Gastrocnemius medialis (tissue), 4 donors: ENCODE results near the gene C2CD3.

Experiments used
- CTCF ChIP-seq, 5 experiments: fragments of 450-650 bp in 3 of 5; fragments of 200-600 bp in 2 of 5; sonication (generic) in 2 of 5; IDR thresholded peaks in 4 of 5; conservative IDR thresholded peaks in 1 of 5; 1 replicate in 4 of 5; 2 replicates in 1 of 5; pipeline ENCODE4 v1.5.1; 2016 to 2019; ENCODE audit warnings: antibody characterized with exemption in 5 of 5, mild to moderate bottlenecking in 3 of 5, moderate library complexity in 3 of 5
- POLR2A ChIP-seq, 2 donors: fragments of 450-650 bp; IDR thresholded peaks; one replicate each; pipeline ENCODE4 v1.6.1; 2017; ENCODE audit warnings: antibody characterized with exemption in 2 of 2, mild to moderate bottlenecking in 2 of 2, moderate library complexity in 2 of 2

- TF ChIP-seq CTCF (IDR thresholded peaks at IDR 0.05 in 4 of 5, conservative IDR thresholded peaks at IDR 0.05 in 1 of 5) (no peak), POLR2A (IDR thresholded peaks at IDR 0.05) (no peak)
These were observed 70.6 kb downstream of the C2CD3 start for GRCh38 chr11:74100231-74100630.
